ENCODE data around the gene SDR42E2. TPM values are rescaled to one million over a fixed set of nuclear protein-coding genes. Genes with fewer than 3 reads are reported as not detected.
"Not testable (repeated sequence)": the region's sequence is repeated elsewhere in the genome, so short reads cannot be mapped to it uniquely, and the experiment has no call there.

The SDR42E2 gene
- total and polyA plus RNA-seq, 8 donors = 0.10 to 0.34 (median 0.21) TPM; not detected in 1

- TF ChIP-seq CTCF (IDR thresholded peaks at IDR 0.05) = peak in 1 of 2 donors; percentile 16
These were observed 20.5 kb upstream of the SDR42E2 start for GRCh38 chr16:22141767-22142166.

GRCh38 chr16:22144520-22144919 lies 17.8 kb upstream of the SDR42E2 start:
- TF ChIP-seq CTCF (IDR thresholded peaks at IDR 0.05) = no peak
- intact Hi-C loops (cut with DNase I) = no loop called here
- Histone ChIP-seq H3K36me3 (no peaks in the 10 kb centered on the region), H3K9me3 (no peaks in the 10 kb centered on the region), H3K4me3 (no peak overlapping the region), H3K27ac (no peak overlapping the region), H3K4me1 (no peaks in the 10 kb centered on the region), H3K27me3 (no peaks in the 10 kb centered on the region)
- ATAC-seq (no peak), DNase-seq (no peak)

More at GRCh38 chr16:22141767-22142166, 20.5 kb upstream of the SDR42E2 start:
- H3K9me3 ChIP-seq = no peaks in the 10 kb centered on the region
- intact Hi-C loops (cut with DNase I) = no loop called here
- H3K27ac ChIP-seq = no peak overlapping the region
- H3K36me3 ChIP-seq = no peaks in the 10 kb centered on the region
- no peak overlapping the region for H3K4me3 ChIP-seq
- ATAC-seq (no peak), DNase-seq (no peak)
- no peaks in the 10 kb centered on the region for H3K4me1 ChIP-seq
- H3K27me3 ChIP-seq = no peaks in the 10 kb centered on the region

GRCh38 chr16:22147853-22148252 lies 14.5 kb upstream of the SDR42E2 start:
- no peak overlapping the region for H3K4me3 ChIP-seq
- TF ChIP-seq CTCF (IDR thresholded peaks at IDR 0.05) = no peak
- H3K36me3 ChIP-seq = no peaks in the 10 kb centered on the region
- intact Hi-C loops (cut with DNase I) = no loop called here
- no peak overlapping the region for H3K27ac ChIP-seq
- DNase-seq (no peak), ATAC-seq (no peak)
- no peaks in the 10 kb centered on the region for H3K27me3 ChIP-seq
- no peaks in the 10 kb centered on the region for H3K4me1 ChIP-seq
- no peaks in the 10 kb centered on the region for H3K9me3 ChIP-seq

DNA sequence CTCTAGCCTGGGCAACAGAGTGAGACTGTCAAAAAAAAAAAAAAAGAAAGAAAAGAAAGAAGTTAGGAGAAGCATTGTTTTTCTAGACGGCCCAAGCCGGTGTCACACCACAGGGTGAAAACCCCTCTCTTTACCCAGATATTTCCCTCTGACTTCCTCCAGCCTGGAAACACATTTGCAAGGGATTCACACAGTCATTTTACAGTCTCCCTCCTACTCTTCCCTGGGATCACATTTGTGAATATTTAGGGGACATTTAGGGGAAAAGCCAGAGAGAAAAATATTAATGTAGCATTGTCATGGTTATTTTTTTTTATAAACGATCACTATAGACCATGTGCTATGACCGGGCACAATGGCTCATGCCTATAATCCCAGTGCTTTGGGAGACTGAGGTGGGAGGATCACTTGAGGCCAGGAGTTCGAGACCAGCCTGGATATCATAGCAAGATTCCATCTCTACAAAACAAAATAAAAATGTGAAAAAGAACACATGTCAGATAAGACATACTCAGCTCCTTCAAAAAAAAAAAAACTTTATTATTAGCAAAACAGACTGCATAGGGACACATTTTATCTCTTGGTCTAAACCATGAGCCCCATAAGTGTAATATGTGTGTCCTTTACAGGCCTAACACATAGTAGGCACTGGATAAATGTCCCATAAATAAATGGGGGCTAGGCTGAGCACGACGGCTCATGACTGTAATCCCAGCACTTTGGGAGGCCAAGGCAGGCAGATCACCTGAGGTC lies 10.9 kb upstream of the SDR42E2 start:
- no peaks in the 10 kb centered on the region for H3K36me3 ChIP-seq
- no peak for TF ChIP-seq CTCF (IDR thresholded peaks at IDR 0.05)

GRCh38 chr16:22152316-22152715 lies 10.0 kb upstream of the SDR42E2 start:
- ATAC-seq = no peak
- Histone ChIP-seq H3K4me3 (no peak overlapping the region), H3K4me1 (no peaks in the 10 kb centered on the region), H3K27me3 (no peaks in the 10 kb centered on the region), H3K9me3 (no peaks in the 10 kb centered on the region), H3K27ac (no peak overlapping the region), H3K36me3 (no peaks in the 10 kb centered on the region)
- no peak for DNase-seq
- intact Hi-C loops (cut with DNase I) = no loop called here
- TF ChIP-seq CTCF (IDR thresholded peaks at IDR 0.05) = no peak

More for the DNA sequence above, 10.9 kb upstream of the SDR42E2 start:
- no peak for ATAC-seq
- H3K27ac ChIP-seq = no peak overlapping the region
- intact Hi-C loops (cut with DNase I) = no loop called here
- H3K9me3 ChIP-seq = no peaks in the 10 kb centered on the region
- no peaks in the 10 kb centered on the region for H3K27me3 ChIP-seq
- DNase-seq = no peak
- no peaks in the 10 kb centered on the region for H3K4me1 ChIP-seq
- no peak overlapping the region for H3K4me3 ChIP-seq

DNA sequence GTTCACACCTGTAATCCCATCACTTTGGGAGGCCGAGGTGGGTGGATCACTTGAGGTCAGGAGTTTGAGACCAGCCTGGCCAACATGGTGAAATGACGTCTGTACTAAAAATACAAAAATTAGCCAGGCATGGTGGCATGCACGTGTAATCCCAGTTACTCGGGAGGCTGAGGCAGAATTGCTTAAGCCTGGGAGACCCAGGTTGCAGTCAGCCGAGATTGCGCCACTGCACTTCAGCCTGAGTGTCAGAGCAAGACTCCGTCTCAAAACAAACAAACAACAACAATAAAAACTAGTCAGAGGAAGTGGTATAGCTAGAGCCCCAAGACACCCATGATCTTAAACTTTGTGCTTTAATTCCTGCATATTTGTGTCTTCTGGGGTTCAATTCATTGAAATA lies 9.2 kb upstream of the SDR42E2 start:
- H3K4me3 ChIP-seq; DNase-seq; intact Hi-C loops (cut with DNase I); H3K4me1 ChIP-seq; ATAC-seq; H3K9me3 ChIP-seq; H3K36me3 ChIP-seq; H3K27ac ChIP-seq; H3K27me3 ChIP-seq: not testable (repeated sequence)

Measured in left lung (tissue), 10 donors.